K562 (cell line): ENCODE results near the gene FAM43B. TPM values are rescaled to one million over a fixed set of nuclear protein-coding genes. Genes with fewer than 3 reads are reported as not detected.

ENCODE experiments used
- ATF3 ChIP-seq, 2 experiments: fragments of 450-650 bp in 1 of 2; sonication (generic) in 1 of 2; formaldehyde crosslinking in 1 of 2; IDR thresholded peaks in 1 of 2; conservative IDR thresholded peaks in 1 of 2; 2 replicates each; pipeline versions ENCODE4 v1.6.1 to v1.8.1; 2016 to 2023; ENCODE audit warnings: mild to moderate bottlenecking in 2 of 2, moderate library complexity in 2 of 2, inconsistent platforms in 1 of 2, missing genetic modification reagents in 1 of 2
- CEBPZ ChIP-seq: fragments of 150-350 bp; IDR thresholded peaks from 2 replicates; pipeline ENCODE4 v1.6.1; 2014; ENCODE audit warnings: low read depth, mild to moderate bottlenecking, low read length, borderline replicate concordance
- CTBP1 ChIP-seq: fragments of 450-650 bp; IDR thresholded peaks from 2 replicates; pipeline ENCODE4 v1.6.1; 2016; ENCODE audit warnings: borderline replicate concordance
- CXXC5 ChIP-seq: fragments of 250-450 bp; sonication (Bioruptor Pico); IDR thresholded peaks from 2 replicates; pipeline ENCODE4 v1.8.0; 2022; ENCODE audit warnings: inconsistent platforms, mild to moderate bottlenecking, moderate library complexity
- E2F1 ChIP-seq: sonication (generic); formaldehyde crosslinking; IDR thresholded peaks from 2 replicates; pipeline ENCODE4 v1.8.1; 2023; ENCODE audit warnings: mild to moderate bottlenecking, missing genetic modification reagents, moderate library complexity
- EZH2 ChIP-seq: IDR thresholded peaks from 2 replicates; pipeline ENCODE4 v1.6.1; 2012; ENCODE audit warnings: low read depth, mild to moderate bottlenecking, inconsistent platforms, low read length, borderline replicate concordance
- GABPB2 ChIP-seq: fragments of 250-450 bp; sonication (Bioruptor Pico); conservative IDR thresholded peaks from 2 replicates; pipeline ENCODE4 v1.5.1; 2021; ENCODE audit warnings: mild to moderate bottlenecking
- IRF1 ChIP-seq: sonication (generic); formaldehyde crosslinking; IDR thresholded peaks from 2 replicates; pipeline ENCODE4 v1.8.0; 2022; ENCODE audit warnings: missing genetic modification reagents, mild to moderate bottlenecking, borderline replicate concordance
- KAT7 ChIP-seq: sonication (generic); formaldehyde crosslinking; IDR thresholded peaks from 2 replicates; pipeline ENCODE4 v1.8.0; 2022; ENCODE audit warnings: missing genetic modification reagents, mild to moderate bottlenecking, borderline replicate concordance
- NCOA2 ChIP-seq, 2 experiments: fragments of 450-650 bp; IDR thresholded peaks; 2 replicates each; pipeline ENCODE4 v1.6.1; 2018; ENCODE audit warnings: mild to moderate bottlenecking in 2 of 2, moderate library complexity in 1 of 2; ENCODE audit not compliant: partially characterized antibody in 2 of 2
- RHOXF2B ChIP-seq: fragments of 250-450 bp; sonication (Bioruptor Pico); conservative IDR thresholded peaks from 2 replicates; pipeline ENCODE4 v1.5.1; 2021
- RNF2 ChIP-seq: sonication (generic); IDR thresholded peaks from 2 replicates; pipeline ENCODE4 v1.6.1; 2016
- TEAD1 ChIP-seq, 2 experiments: fragments of 450-650 bp in 1 of 2; sonication (generic) in 1 of 2; formaldehyde crosslinking; IDR thresholded peaks; 2 replicates each; pipeline versions ENCODE4 v1.4.0 to v1.8.0; 2020 to 2022; ENCODE audit warnings: mild to moderate bottlenecking in 2 of 2, missing genetic modification reagents in 1 of 2
- ZNF24 ChIP-seq: fragments of 450-650 bp; IDR thresholded peaks from 2 replicates; pipeline ENCODE4 v1.6.1; 2016
- ZNF3 ChIP-seq: fragments of 250-450 bp; sonication (Bioruptor Pico); IDR thresholded peaks from 2 replicates; pipeline ENCODE4 v1.5.0; 2021; ENCODE audit warnings: mild to moderate bottlenecking, moderate library complexity
- ZNF316 ChIP-seq: fragments of 450-650 bp; IDR thresholded peaks from 2 replicates; pipeline ENCODE4 v1.6.1; 2016
- ZNF668 ChIP-seq: fragments of 250-450 bp; sonication (Bioruptor Pico); IDR thresholded peaks from 2 replicates; pipeline ENCODE4 v1.8.0; 2022; ENCODE audit warnings: mild to moderate bottlenecking, inconsistent platforms
- ZNF780A ChIP-seq: fragments of 250-450 bp; sonication (Bioruptor Pico); IDR thresholded peaks from 2 replicates; pipeline ENCODE4 v1.5.0; 2021; ENCODE audit warnings: mild to moderate bottlenecking
- polyA plus RNA-seq, 8 experiments: library from polyadenylated mRNA; depleted of rRNA in 4 of 8; stranded (reverse) in 5 of 8; unstranded in 3 of 8; fragments of >200 nt; fragmentation: Nextera tagmentation in 2 of 8; fragmentation: Illumina TruSeq in 1 of 8; extraction: Ambion mirVana in 2 of 8; extraction: Trizol in 1 of 8; gene quantifications; 2 replicates each; pipeline versions ENCODE4 v1.2.1 to v1.2.3, GENCODE V29; 2011 to 2014; ENCODE audit warnings: inconsistent platforms in 1 of 8, missing spikeins in 1 of 8
- total RNA-seq, 7 experiments: library from RNA; depleted of rRNA in 6 of 7; stranded (reverse); fragments of >200 nt in 6 of 7; fragmentation: Illumina TruSeq in 2 of 7; extraction: Trizol in 2 of 7; gene quantifications; 2 replicates each; pipeline versions ENCODE4 v1.2.1 to v1.2.3, GENCODE V29; 2011 to 2021; ENCODE audit warnings: low replicate concordance in 1 of 7
- TF ChIP-seq, protein P1 (sequence below), 3 experiments: fragments of 200-800 bp in 1 of 3; sonication (Bioruptor generic) in 1 of 3; sonication (generic) in 1 of 3; formaldehyde crosslinking in 1 of 3; IDR thresholded peaks; 2 replicates each; pipeline versions ENCODE4 v1.6.1 to v1.8.0; 2016 to 2022; ENCODE audit warnings: mild to moderate bottlenecking in 2 of 3, missing compliant biosample characterization in 2 of 3, missing genetic modification characterization in 2 of 3, missing genetic modification reagents in 1 of 3

The FAM43B gene
- total and polyA plus RNA-seq, 9 of the 15 experiments (the other 6 are each of a cell fraction or from before 2014, with no cell fraction given) = not detected

- TF ChIP-seq EZH2 (no peak), GABPB2 (CRISPR knock-in tag) (no peak), TEAD1 (CRISPR knock-in tag; IDR thresholded peaks at IDR 0.05) (no peak; a peak in 1 of 4 replicates), ZNF780A (no peak), E2F1 (no peak), ZNF668 (CRISPR knock-in tag) (no peak), RHOXF2B (no peak), KAT7 (CRISPR knock-in tag) (peak; percentile 56; the same call in 1 of the 2 replicates), IRF1 (CRISPR knock-in tag) (no peak), CXXC5 (CRISPR knock-in tag) (peak; percentile 47; the same call in 1 of the 2 replicates), ZNF24 (no peak), ATF3 (IDR thresholded peaks at IDR 0.05) (peak; percentile 62; the same call in 1 of the 2 replicates), ATF3 (CRISPR knock-in tag; conservative IDR thresholded peaks at IDR 0.05) (no peak), RNF2 (0 out of 2 replicates have a peak, but pooled peaks have one; percentile 41), ZNF3 (CRISPR knock-in tag) (no peak), ZNF316 (peak; percentile 40; the same call in 1 of the 2 replicates), CTBP1 (peak; percentile 63), NCOA2 (IDR thresholded peaks at IDR 0.05; ENCODE audit: partially characterized antibody in 2 of 2) (no peak), CEBPZ (no peak)
- TF ChIP-seq, protein P1, sequence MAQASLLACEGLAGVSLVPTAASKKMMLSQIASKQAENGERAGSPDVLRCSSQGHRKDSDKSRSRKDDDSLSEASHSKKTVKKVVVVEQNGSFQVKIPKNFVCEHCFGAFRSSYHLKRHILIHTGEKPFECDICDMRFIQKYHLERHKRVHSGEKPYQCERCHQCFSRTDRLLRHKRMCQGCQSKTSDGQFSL (CRISPR knock-in tag; IDR thresholded peaks at IDR 0.05) = peak; percentile 99
- TF ChIP-seq, protein P1 (tag; IDR thresholded peaks at IDR 0.05) = peak in 1 of 2 experiments; percentile 96; a peak in 2 of 4 replicates
Measured at GRCh38 chr1:20507564-20508410, 44.6 kb upstream of the FAM43B start, which contains the start of gene MUL1 (continued).
